GM12874 (cell line): Measurements from ENCODE around the gene MEST.

Source experiments
- CTCF ChIP-seq: IDR thresholded peaks from 2 replicates; pipeline ENCODE4 v1.5.1; 2011; ENCODE audit warnings: low read depth, mild to moderate bottlenecking, control low read depth, low read length, moderate library complexity; ENCODE audit not compliant: insufficient read depth

The MEST gene

GRCh38 chr7:130458257-130458656 is 33.6 kb upstream of the MEST start:
- TF ChIP-seq CTCF, result no peak

- no peak for TF ChIP-seq CTCF
Observed at GRCh38 chr7:130461272-130461671, 30.6 kb upstream of the MEST start.

- TF ChIP-seq CTCF, result no peak
Observed at GRCh38 chr7:130463553-130464434, 28.1 kb upstream of the MEST start.

- TF ChIP-seq CTCF, result no peak
Observed at GRCh38 chr7:130468612-130469011, 23.3 kb upstream of the MEST start.

- no peak for TF ChIP-seq CTCF
Observed at GRCh38 chr7:130471974-130472373, 19.9 kb upstream of the MEST start.

- no peak for TF ChIP-seq CTCF
Observed at GRCh38 chr7:130473289-130473688, 18.6 kb upstream of the MEST start.

- no peak for TF ChIP-seq CTCF
Observed at GRCh38 chr7:130473876-130474275, 18.0 kb upstream of the MEST start.

GRCh38 chr7:130475776-130476175 is 16.1 kb upstream of the MEST start:
- no peak for TF ChIP-seq CTCF
